ENCODE data around the gene BRD1.

The BRD1 gene

DNA sequence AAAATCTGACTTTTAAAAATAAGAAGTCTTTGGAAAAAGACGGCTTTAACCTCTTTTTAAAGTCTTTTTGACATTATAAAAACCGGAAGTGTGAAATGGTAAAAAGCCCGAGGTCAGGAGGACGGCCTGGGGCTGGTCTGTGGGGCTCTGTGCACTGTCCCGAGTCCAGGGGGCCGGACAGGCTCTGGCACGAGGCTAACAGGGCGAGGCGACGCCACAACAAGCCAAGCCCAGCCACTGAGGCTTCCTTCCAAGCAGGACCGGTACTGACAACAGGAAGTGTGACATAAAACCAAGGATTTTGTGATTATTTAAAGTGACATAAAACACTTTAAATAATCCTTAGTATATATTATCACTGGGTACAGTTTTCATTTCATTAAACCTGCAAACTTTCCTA lies 39.2 kb downstream of the BRD1 start:
- H3K4me1 ChIP-seq (ENCODE audit: control insufficient read depth, low read length) = no peaks in the 10 kb centered on the region
- H3K79me2 ChIP-seq (ENCODE audit: control insufficient read depth, low read length) = peaks cover 95% of the 10 kb centered on the region

GRCh38 chr22:49787861-49788260 lies 39.8 kb downstream of the BRD1 start:
- H3K36me3 ChIP-seq (ENCODE audit: control insufficient read depth, low read length) = peaks cover 88% of the 10 kb centered on the region
- peaks cover 95% of the 10 kb centered on the region for H3K79me2 ChIP-seq (ENCODE audit: control insufficient read depth, low read length)
- H3K27me3 ChIP-seq (ENCODE audit: control insufficient read depth, low read length) = no peaks in the 10 kb centered on the region
- H3F3A ChIP-seq (ENCODE audit: control insufficient read depth, insufficient read depth) = no peaks in the 10 kb centered on the region
- no peak overlapping the region for H3K27ac ChIP-seq (ENCODE audit: low read depth, low read length)
- no peak overlapping the region for H3K4me3 ChIP-seq (ENCODE audit: low read length)
- peaks cover 3% of the 10 kb centered on the region for H4K20me1 ChIP-seq (ENCODE audit: control insufficient read depth, insufficient read depth, low read depth, low read length)
- no peaks in the 10 kb centered on the region for H3K9me2 ChIP-seq (replicated peaks; ENCODE audit: control insufficient read depth, low read length)
- H3K9me3 ChIP-seq (ENCODE audit: control insufficient read depth, insufficient read depth, low read length) = no peaks in the 10 kb centered on the region
- TF ChIP-seq, protein P1, sequence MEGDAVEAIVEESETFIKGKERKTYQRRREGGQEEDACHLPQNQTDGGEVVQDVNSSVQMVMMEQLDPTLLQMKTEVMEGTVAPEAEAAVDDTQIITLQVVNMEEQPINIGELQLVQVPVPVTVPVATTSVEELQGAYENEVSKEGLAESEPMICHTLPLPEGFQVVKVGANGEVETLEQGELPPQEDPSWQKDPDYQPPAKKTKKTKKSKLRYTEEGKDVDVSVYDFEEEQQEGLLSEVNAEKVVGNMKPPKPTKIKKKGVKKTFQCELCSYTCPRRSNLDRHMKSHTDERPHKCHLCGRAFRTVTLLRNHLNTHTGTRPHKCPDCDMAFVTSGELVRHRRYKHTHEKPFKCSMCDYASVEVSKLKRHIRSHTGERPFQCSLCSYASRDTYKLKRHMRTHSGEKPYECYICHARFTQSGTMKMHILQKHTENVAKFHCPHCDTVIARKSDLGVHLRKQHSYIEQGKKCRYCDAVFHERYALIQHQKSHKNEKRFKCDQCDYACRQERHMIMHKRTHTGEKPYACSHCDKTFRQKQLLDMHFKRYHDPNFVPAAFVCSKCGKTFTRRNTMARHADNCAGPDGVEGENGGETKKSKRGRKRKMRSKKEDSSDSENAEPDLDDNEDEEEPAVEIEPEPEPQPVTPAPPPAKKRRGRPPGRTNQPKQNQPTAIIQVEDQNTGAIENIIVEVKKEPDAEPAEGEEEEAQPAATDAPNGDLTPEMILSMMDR (IDR thresholded peaks at IDR 0.05; ENCODE audit: low read depth, low read length, poor library complexity, severe bottlenecking) = no peak
- TF ChIP-seq EZH2phosphoT487 (IDR thresholded peaks at IDR 0.05; ENCODE audit: borderline replicate concordance, low read length) = no peak
- no peaks in the 10 kb centered on the region for H3K4me1 ChIP-seq (ENCODE audit: control insufficient read depth, low read length)
- H3K4me2 ChIP-seq (ENCODE audit: low read length) = no peak overlapping the region

More for the DNA sequence above, 39.2 kb downstream of the BRD1 start:
- Histone ChIP-seq H3K36me3 (ENCODE audit: control insufficient read depth, low read length) (peaks cover 89% of the 10 kb centered on the region), H3K27me3 (ENCODE audit: control insufficient read depth, low read length) (no peaks in the 10 kb centered on the region), H4K20me1 (ENCODE audit: control insufficient read depth, insufficient read depth, low read depth, low read length) (peaks cover 3% of the 10 kb centered on the region), H3K4me3 (ENCODE audit: low read length) (no peak overlapping the region), H3K9me2 (replicated peaks; ENCODE audit: control insufficient read depth, low read length) (no peaks in the 10 kb centered on the region), H3K9me3 (ENCODE audit: control insufficient read depth, insufficient read depth, low read length) (no peaks in the 10 kb centered on the region), H3K27ac (ENCODE audit: low read depth, low read length) (no peak overlapping the region), H3F3A (ENCODE audit: control insufficient read depth, insufficient read depth) (no peaks in the 10 kb centered on the region), H3K4me2 (ENCODE audit: low read length) (no peak overlapping the region)
- no peak for TF ChIP-seq EZH2phosphoT487 (IDR thresholded peaks at IDR 0.05; ENCODE audit: borderline replicate concordance, low read length)
- TF ChIP-seq, protein P1 (IDR thresholded peaks at IDR 0.05; ENCODE audit: low read depth, low read length, poor library complexity, severe bottlenecking) = no peak

- H4K20me1 ChIP-seq (ENCODE audit: control insufficient read depth, insufficient read depth, low read depth, low read length) = peaks cover 3% of the 10 kb centered on the region
- H3K27ac ChIP-seq (ENCODE audit: low read depth, low read length) = no peak overlapping the region
- TF ChIP-seq EZH2phosphoT487 (IDR thresholded peaks at IDR 0.05; ENCODE audit: borderline replicate concordance, low read length) = no peak
- TF ChIP-seq, protein P1 (IDR thresholded peaks at IDR 0.05; ENCODE audit: low read depth, low read length, poor library complexity, severe bottlenecking) = no peak
- H3F3A ChIP-seq (ENCODE audit: control insufficient read depth, insufficient read depth) = no peaks in the 10 kb centered on the region
- peaks cover 87% of the 10 kb centered on the region for H3K79me2 ChIP-seq (ENCODE audit: control insufficient read depth, low read length)
- H3K4me3 ChIP-seq (ENCODE audit: low read length) = no peak overlapping the region
- no peaks in the 10 kb centered on the region for H3K27me3 ChIP-seq (ENCODE audit: control insufficient read depth, low read length)
- H3K9me2 ChIP-seq (replicated peaks; ENCODE audit: control insufficient read depth, low read length) = no peaks in the 10 kb centered on the region
- no peak overlapping the region for H3K4me2 ChIP-seq (ENCODE audit: low read length)
- no peaks in the 10 kb centered on the region for H3K4me1 ChIP-seq (ENCODE audit: control insufficient read depth, low read length)
- peaks cover 81% of the 10 kb centered on the region for H3K36me3 ChIP-seq (ENCODE audit: control insufficient read depth, low read length)
- no peaks in the 10 kb centered on the region for H3K9me3 ChIP-seq (ENCODE audit: control insufficient read depth, insufficient read depth, low read length)
Observed at GRCh38 chr22:49786976-49787706, 40.5 kb downstream of the BRD1 start.

Measured in DOHH2 (cell line).